ENCODE data around the gene MAPK7. TPM values are rescaled to one million over a fixed set of nuclear protein-coding genes. Genes with fewer than 3 reads are reported as not detected.

MAPK7 gene
- total and polyA plus RNA-seq, 8 donors = 19.8 to 33.8 (median 24.3) TPM

DNA sequence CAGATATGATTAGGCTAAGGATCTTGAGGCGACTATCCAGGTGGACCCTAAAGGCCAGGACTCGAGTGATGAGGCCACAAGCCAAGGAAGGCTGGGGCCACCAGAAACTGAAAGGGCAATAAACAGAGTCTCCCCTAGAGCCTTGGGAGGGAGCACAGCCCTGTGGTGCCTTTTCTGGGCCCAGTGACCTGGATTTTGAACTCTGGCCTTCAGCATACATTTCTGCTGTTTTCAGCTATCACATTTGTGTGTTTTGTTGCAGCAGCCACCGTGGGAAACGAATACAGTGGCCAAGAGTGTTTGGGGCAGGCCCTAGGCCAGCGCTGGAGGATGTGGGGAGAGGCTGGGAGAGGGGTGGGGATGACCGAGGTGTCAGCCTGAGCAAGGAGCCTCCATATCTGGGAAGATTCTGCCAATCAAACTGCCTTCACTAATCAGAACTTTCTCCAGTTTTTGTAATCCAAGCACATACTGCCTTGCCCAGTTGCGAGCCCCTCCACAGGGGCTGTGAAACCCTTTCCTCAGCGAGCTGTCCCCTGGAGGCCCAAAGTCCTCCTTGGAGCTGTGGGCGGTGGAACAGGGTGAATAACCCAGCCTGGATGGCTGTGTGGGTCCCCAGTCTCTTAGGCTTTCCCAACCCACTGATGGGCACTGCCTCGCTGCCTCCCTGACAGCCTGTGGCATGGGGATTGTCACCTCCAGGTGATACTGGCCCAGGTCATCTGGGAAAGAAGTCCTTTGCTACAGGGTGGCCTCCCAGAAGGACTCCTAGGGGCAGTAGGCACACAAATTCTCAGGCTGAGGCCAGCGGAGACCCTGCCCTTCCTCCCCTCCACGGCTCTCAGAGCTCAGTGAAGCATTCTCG lies 32.6 kb upstream of the MAPK7 start:
- Histone ChIP-seq H3K4me1 (peaks cover 0 to 7% of the 10 kb centered on the region in 2 donors), H3K9me3 (no peaks in the 10 kb centered on the region), H3K4me3 (no peak overlapping the region), H3K27me3 (no peaks in the 10 kb centered on the region), H3K36me3 (no peaks in the 10 kb centered on the region), H3K27ac (no peak overlapping the region)
- TF ChIP-seq, protein P1, sequence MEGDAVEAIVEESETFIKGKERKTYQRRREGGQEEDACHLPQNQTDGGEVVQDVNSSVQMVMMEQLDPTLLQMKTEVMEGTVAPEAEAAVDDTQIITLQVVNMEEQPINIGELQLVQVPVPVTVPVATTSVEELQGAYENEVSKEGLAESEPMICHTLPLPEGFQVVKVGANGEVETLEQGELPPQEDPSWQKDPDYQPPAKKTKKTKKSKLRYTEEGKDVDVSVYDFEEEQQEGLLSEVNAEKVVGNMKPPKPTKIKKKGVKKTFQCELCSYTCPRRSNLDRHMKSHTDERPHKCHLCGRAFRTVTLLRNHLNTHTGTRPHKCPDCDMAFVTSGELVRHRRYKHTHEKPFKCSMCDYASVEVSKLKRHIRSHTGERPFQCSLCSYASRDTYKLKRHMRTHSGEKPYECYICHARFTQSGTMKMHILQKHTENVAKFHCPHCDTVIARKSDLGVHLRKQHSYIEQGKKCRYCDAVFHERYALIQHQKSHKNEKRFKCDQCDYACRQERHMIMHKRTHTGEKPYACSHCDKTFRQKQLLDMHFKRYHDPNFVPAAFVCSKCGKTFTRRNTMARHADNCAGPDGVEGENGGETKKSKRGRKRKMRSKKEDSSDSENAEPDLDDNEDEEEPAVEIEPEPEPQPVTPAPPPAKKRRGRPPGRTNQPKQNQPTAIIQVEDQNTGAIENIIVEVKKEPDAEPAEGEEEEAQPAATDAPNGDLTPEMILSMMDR (IDR thresholded peaks at IDR 0.05) = no peak
- DNase-seq (peak in 1 of 4 donors; percentile 39), ATAC-seq (no peak)
- intact Hi-C loops (cut with DNase I) = no loop called here

DNA sequence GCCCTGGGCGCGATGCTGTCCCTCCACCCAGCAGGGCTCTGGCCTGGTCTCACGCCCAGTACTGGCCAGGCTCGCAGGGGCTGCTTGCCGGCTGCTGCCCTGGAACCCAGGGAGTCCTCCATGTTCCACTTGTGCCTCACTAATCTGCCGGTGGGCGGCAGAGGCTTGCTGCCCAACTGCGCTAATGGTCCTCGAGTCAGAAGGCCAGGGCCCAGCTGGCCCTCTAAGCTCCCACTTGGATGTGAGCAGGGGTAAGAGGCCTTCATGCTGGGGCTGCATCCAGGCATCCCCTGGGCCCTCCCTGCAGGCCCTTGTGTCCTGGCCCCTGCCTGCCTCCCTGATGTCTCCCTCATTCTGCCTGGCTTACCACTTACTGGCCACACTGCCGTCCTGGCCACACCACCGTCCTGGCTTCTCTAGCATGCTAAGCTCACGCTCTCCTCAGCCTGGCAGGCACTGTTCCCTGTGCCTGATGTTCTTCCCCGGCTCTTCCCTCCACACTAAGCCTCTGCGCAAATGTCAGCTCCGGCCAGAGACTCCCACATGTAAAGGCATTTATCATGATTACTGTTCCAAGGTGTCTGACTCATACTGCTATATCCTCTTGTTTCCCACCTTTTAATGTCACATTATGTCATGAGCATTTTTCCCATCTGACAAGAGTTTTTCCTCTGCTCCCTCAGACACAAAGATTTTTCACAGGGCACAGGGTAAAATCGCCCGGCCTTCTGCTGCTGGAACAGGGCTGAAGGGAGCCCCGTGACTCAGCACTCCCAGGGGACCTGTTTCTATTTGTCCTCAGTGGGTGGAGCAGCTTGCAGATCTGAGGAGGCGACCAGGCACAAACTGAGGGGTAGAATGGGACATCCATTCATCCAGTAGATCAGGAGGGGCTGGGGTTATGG lies 31.7 kb upstream of the MAPK7 start:
- Histone ChIP-seq H3K4me1 (peaks cover 0 to 7% of the 10 kb centered on the region in 2 donors), H3K4me3 (no peak overlapping the region), H3K27ac (peak overlapping the region in 1 of 2 donors; percentile 1), H3K9me3 (no peaks in the 10 kb centered on the region), H3K36me3 (no peaks in the 10 kb centered on the region), H3K27me3 (no peaks in the 10 kb centered on the region)
- peak in 1 of 4 donors; percentile 65 for DNase-seq
- TF ChIP-seq, protein P1 (IDR thresholded peaks at IDR 0.05) = no peak
- ATAC-seq = peak; percentile 28
- intact Hi-C loops (cut with DNase I) = no loop called here

DNA sequence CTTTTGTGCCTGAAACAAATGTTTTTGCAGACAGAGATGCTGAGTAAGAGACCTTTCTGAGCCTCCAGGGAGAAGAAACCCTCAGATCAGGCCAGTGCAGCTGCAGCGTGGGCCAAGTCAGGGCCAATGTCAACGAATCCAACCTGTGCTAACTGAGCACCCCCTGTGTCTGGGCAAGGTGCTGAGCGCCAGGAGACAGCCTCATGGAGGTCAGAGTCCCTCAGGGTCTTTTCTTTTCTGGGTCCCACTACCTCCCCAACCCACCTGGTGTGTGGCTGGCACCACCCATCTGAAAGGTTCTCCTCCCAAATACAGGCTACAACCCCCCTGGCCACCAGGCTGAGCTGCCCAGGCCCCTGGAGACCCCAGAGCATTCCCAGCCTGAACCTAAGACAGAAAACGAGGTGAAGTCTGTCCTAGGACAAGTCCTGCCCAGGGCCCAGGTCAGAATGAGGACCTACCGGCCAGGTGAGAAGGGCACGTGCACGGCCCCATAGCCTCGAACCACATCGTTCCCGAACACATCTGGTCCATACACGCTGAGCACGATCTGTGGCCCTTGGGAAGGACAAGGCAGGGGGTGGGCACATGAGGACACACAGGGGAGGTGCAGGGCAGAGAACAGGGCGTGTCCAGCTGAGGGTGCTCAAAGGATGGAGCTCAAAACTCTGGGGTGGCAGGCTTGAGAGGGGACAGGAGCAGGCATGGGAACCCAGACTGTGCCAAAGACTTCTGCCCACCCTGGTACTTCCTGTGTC lies 30.8 kb upstream of the MAPK7 start:
- no peaks in the 10 kb centered on the region for H3K27me3 ChIP-seq
- TF ChIP-seq, protein P1 (IDR thresholded peaks at IDR 0.05) = no peak
- no peaks in the 10 kb centered on the region for H3K36me3 ChIP-seq
- peaks cover 0 to 2% of the 10 kb centered on the region in 2 donors for H3K4me1 ChIP-seq
- no peaks in the 10 kb centered on the region for H3K9me3 ChIP-seq
- intact Hi-C loops (cut with DNase I) = no loop called here
- no peak overlapping the region for H3K4me3 ChIP-seq
- H3K27ac ChIP-seq = no peak overlapping the region
- ATAC-seq = no peak
- DNase-seq = peak in 1 of 4 donors; percentile 46

DNA sequence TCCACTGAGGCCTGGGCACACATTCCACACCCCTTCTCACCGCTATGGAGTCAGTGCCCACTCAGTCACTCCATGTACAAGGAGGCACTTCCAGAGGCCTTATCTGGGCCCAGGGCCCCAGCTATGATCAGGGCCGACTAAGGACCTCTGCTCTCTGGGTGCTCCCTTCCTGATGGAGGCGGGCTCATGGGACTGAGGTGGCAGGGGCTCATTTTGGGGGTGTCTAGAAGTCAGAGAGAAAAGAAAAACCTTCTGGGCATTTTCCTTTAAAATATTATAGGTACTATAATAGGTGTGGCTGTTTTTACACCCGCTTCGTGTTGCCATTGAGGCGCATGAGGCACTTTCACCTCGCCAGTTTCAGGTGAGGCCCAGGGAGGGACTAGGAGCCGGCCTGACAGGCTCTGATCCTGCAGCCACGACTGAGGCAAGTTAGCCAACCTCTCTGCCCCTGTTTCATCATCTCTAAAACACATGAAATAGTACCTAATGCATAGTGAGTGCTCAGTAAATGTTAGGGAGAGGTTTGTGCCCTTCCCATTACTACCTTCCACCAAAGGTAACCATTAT lies 30.1 kb upstream of the MAPK7 start:
- peaks cover 0 to 2% of the 10 kb centered on the region in 2 donors for H3K4me1 ChIP-seq
- no peak overlapping the region for H3K4me3 ChIP-seq
- ATAC-seq (no peak), DNase-seq (no peak)
- H3K9me3 ChIP-seq = no peaks in the 10 kb centered on the region
- no peak overlapping the region for H3K27ac ChIP-seq
- intact Hi-C loops (cut with DNase I) = no loop called here
- no peaks in the 10 kb centered on the region for H3K27me3 ChIP-seq
- no peaks in the 10 kb centered on the region for H3K36me3 ChIP-seq
- TF ChIP-seq, protein P1 (IDR thresholded peaks at IDR 0.05) = no peak
